HG03159 (cell line): Measurements from ENCODE around the gene PALM.
"Not testable (repeated sequence)": the region's sequence is repeated elsewhere in the genome, so short reads cannot be mapped to it uniquely, and the experiment has no call there.

Experiments
- ATAC-seq: cut with Tn5 transposase; IDR thresholded peaks from one replicate; pipeline ENCODE4 v1.9.1; 2021; ENCODE audit warnings: mild to moderate bottlenecking, moderate library complexity; ENCODE audit not compliant: unreplicated experiment

The PALM gene

GRCh38 chr19:678791-679388 lies 29.8 kb upstream of the PALM start:
- ATAC-seq: no peak

- peak; percentile 9 for ATAC-seq
Measured at GRCh38 chr19:679418-680286, 29.1 kb upstream of the PALM start.

GRCh38 chr19:680287-681028 lies 28.3 kb upstream of the PALM start:
- peak; percentile 71 for ATAC-seq

GRCh38 chr19:681029-682019 lies 27.4 kb upstream of the PALM start:
- ATAC-seq: no peak

GRCh38 chr19:682678-683320 lies 25.9 kb upstream of the PALM start:
- no peak for ATAC-seq

GRCh38 chr19:685454-685931 lies 23.2 kb upstream of the PALM start:
- ATAC-seq: no peak

GRCh38 chr19:686589-687297 lies 22.0 kb upstream of the PALM start:
- ATAC-seq: no peak

GRCh38 chr19:687569-688166 lies 21.1 kb upstream of the PALM start:
- no peak for ATAC-seq

- no peak for ATAC-seq
Measured at GRCh38 chr19:688214-688613, 20.5 kb upstream of the PALM start.

- ATAC-seq: no peak
Measured at GRCh38 chr19:688992-689391, 19.7 kb upstream of the PALM start.

GRCh38 chr19:690203-690602 lies 18.5 kb upstream of the PALM start:
- no peak for ATAC-seq

GRCh38 chr19:694481-695351 lies 14.0 kb upstream of the PALM start:
- ATAC-seq: no peak

GRCh38 chr19:695352-695949 lies 13.3 kb upstream of the PALM start, which contains the start of gene PRSS57:
TSS of gene PRSS57 (minus strand) at chr19:695452. CDS start at chr19:695430, 22 bp downstream.
- ATAC-seq: no peak

- ATAC-seq: not testable (repeated sequence)
Measured at GRCh38 chr19:698529-698928, 10.2 kb upstream of the PALM start.

GRCh38 chr19:699885-700284 lies 8.8 kb upstream of the PALM start:
- not testable (repeated sequence) for ATAC-seq

- ATAC-seq: not testable (repeated sequence)
Measured at GRCh38 chr19:702847-703246, 5.9 kb upstream of the PALM start.

GRCh38 chr19:703329-703650 lies 5.4 kb upstream of the PALM start:
- no peak for ATAC-seq
